ENCODE data around the gene ONECUT3. TPM values are rescaled to one million over a fixed set of nuclear protein-coding genes. Genes with fewer than 3 reads are reported as not detected.

The ONECUT3 gene
- total RNA-seq, 1 experiment from 2014 or later: not detected

- H3K4me3 ChIP-seq: no peak overlapping the region
- H3K27me3 ChIP-seq: peaks cover 8% of the 10 kb centered on the region; the same call in 1 of the 2 replicates
- no peak for DNase-seq
- H3K9me3 ChIP-seq: peaks cover 8% of the 10 kb centered on the region
- no peaks in the 10 kb centered on the region for H3K36me3 ChIP-seq
Observed at GRCh38 chr19:1773184-1773583, 19.9 kb downstream of the ONECUT3 start.

- Histone ChIP-seq H3K9me3 (peaks cover 8% of the 10 kb centered on the region), H3K4me3 (no peak overlapping the region), H3K36me3 (no peaks in the 10 kb centered on the region), H3K27me3 (peaks cover 8% of the 10 kb centered on the region; the same call in 1 of the 2 replicates)
- DNase-seq: no peak
Observed at GRCh38 chr19:1774989-1775772, 21.9 kb downstream of the ONECUT3 start.

GRCh38 chr19:1775951-1776605 is 22.8 kb downstream of the ONECUT3 start:
- no peak for DNase-seq
- Histone ChIP-seq H3K27me3 (peaks cover 8% of the 10 kb centered on the region; the same call in 1 of the 2 replicates), H3K4me3 (no peak overlapping the region), H3K36me3 (no peaks in the 10 kb centered on the region), H3K9me3 (peaks cover 5% of the 10 kb centered on the region)

GRCh38 chr19:1776606-1777147 is 23.4 kb downstream of the ONECUT3 start:
- no peaks in the 10 kb centered on the region for H3K36me3 ChIP-seq

GRCh38 chr19:1777149-1777548 is 23.8 kb downstream of the ONECUT3 start:
- Histone ChIP-seq H3K9me3 (no peaks in the 10 kb centered on the region; the same call in 1 of the 2 replicates), H3K27me3 (peaks cover 8% of the 10 kb centered on the region; the same call in 1 of the 2 replicates), H3K36me3 (no peaks in the 10 kb centered on the region), H3K4me3 (no peak overlapping the region)
- no peak for DNase-seq

More at GRCh38 chr19:1776606-1777147, 23.4 kb downstream of the ONECUT3 start:
- Histone ChIP-seq H3K4me3 (no peak overlapping the region), H3K27me3 (peaks cover 8% of the 10 kb centered on the region; the same call in 1 of the 2 replicates), H3K9me3 (no peaks in the 10 kb centered on the region; the same call in 1 of the 2 replicates)
- no peak for DNase-seq

GRCh38 chr19:1779574-1779973 is 26.3 kb downstream of the ONECUT3 start:
- Histone ChIP-seq H3K27me3 (peaks cover 8% of the 10 kb centered on the region; the same call in 1 of the 2 replicates), H3K9me3 (no peaks in the 10 kb centered on the region), H3K36me3 (no peaks in the 10 kb centered on the region), H3K4me3 (no peak overlapping the region)
- no peak for DNase-seq

GRCh38 chr19:1780272-1780958 is 27.1 kb downstream of the ONECUT3 start:
- no peak overlapping the region for H3K4me3 ChIP-seq
- H3K27me3 ChIP-seq: peaks cover 7% of the 10 kb centered on the region; the same call in 1 of the 2 replicates
- H3K36me3 ChIP-seq: no peaks in the 10 kb centered on the region
- H3K9me3 ChIP-seq: no peaks in the 10 kb centered on the region
- no peak for DNase-seq

GRCh38 chr19:1782521-1782920 is 29.2 kb downstream of the ONECUT3 start:
- DNase-seq: no peak
- Histone ChIP-seq H3K9me3 (no peaks in the 10 kb centered on the region), H3K36me3 (no peaks in the 10 kb centered on the region), H3K27me3 (no peaks in the 10 kb centered on the region), H3K4me3 (no peak overlapping the region)

- H3K9me3 ChIP-seq: no peaks in the 10 kb centered on the region
- H3K36me3 ChIP-seq: no peaks in the 10 kb centered on the region
- no peak for DNase-seq
- no peaks in the 10 kb centered on the region for H3K27me3 ChIP-seq
- no peak overlapping the region for H3K4me3 ChIP-seq
Observed at GRCh38 chr19:1783354-1783753, 30.0 kb downstream of the ONECUT3 start.

- Histone ChIP-seq H3K36me3 (no peaks in the 10 kb centered on the region), H3K9me3 (no peaks in the 10 kb centered on the region), H3K27me3 (no peaks in the 10 kb centered on the region), H3K4me3 (no peak overlapping the region)
- no peak for DNase-seq
Observed at GRCh38 chr19:1783874-1784273, 30.6 kb downstream of the ONECUT3 start.

- Histone ChIP-seq H3K36me3 (no peaks in the 10 kb centered on the region), H3K27me3 (no peaks in the 10 kb centered on the region), H3K9me3 (no peaks in the 10 kb centered on the region)
Observed at GRCh38 chr19:1785310-1785709, 32.0 kb downstream of the ONECUT3 start.

GRCh38 chr19:1786668-1787067 is 33.4 kb downstream of the ONECUT3 start:
- H3K4me3 ChIP-seq: no peak overlapping the region
- no peaks in the 10 kb centered on the region for H3K27me3 ChIP-seq
- no peak for DNase-seq
- H3K36me3 ChIP-seq: no peaks in the 10 kb centered on the region
- H3K9me3 ChIP-seq: no peaks in the 10 kb centered on the region

More at GRCh38 chr19:1785310-1785709, 32.0 kb downstream of the ONECUT3 start:
- DNase-seq: no peak
- H3K4me3 ChIP-seq: no peak overlapping the region

- Histone ChIP-seq H3K36me3 (no peaks in the 10 kb centered on the region), H3K4me3 (no peak overlapping the region), H3K27me3 (no peaks in the 10 kb centered on the region), H3K9me3 (no peaks in the 10 kb centered on the region)
- no peak for DNase-seq
Observed at GRCh38 chr19:1787116-1787515, 33.8 kb downstream of the ONECUT3 start.

GRCh38 chr19:1789261-1790041 is 36.1 kb downstream of the ONECUT3 start:
- no peaks in the 10 kb centered on the region for H3K36me3 ChIP-seq
- no peaks in the 10 kb centered on the region for H3K27me3 ChIP-seq
- H3K9me3 ChIP-seq: no peaks in the 10 kb centered on the region
- DNase-seq: no peak
- H3K4me3 ChIP-seq: no peak overlapping the region

GRCh38 chr19:1790054-1790792 is 36.9 kb downstream of the ONECUT3 start:
- H3K36me3 ChIP-seq: no peaks in the 10 kb centered on the region
- H3K4me3 ChIP-seq: no peak overlapping the region
- no peak for DNase-seq
- no peaks in the 10 kb centered on the region for H3K27me3 ChIP-seq
- no peaks in the 10 kb centered on the region for H3K9me3 ChIP-seq

GRCh38 chr19:1791879-1792278 is 38.6 kb downstream of the ONECUT3 start:
- Histone ChIP-seq H3K9me3 (no peaks in the 10 kb centered on the region), H3K4me3 (no peak overlapping the region), H3K36me3 (no peaks in the 10 kb centered on the region), H3K27me3 (no peaks in the 10 kb centered on the region)
- no peak for DNase-seq

All from MG63 (cell line).